PFSK-1 (cell line): ENCODE results near the gene SLC4A7. TPM values are rescaled to one million over a fixed set of nuclear protein-coding genes. Genes with fewer than 3 reads are reported as not detected.

Experiments
- FOXP2 ChIP-seq: optimal IDR thresholded peaks from 2 replicates; pipeline ENCODE3; 2011; ENCODE audit warnings: borderline replicate concordance, control low read depth, inconsistent platforms; ENCODE audit not compliant: insufficient read depth; ENCODE audit errors: extremely low read length, extremely low read depth
- POLR2AphosphoS5 ChIP-seq: IDR thresholded peaks from 2 replicates; pipeline ENCODE4 v1.6.1; 2012; ENCODE audit warnings: low read depth, mild to moderate bottlenecking, control low read depth, low read length, moderate library complexity
- REST ChIP-seq, 2 experiments: IDR thresholded peaks; 2 replicates each; pipeline versions ENCODE4 v1.6.1 to v1.8.0; 2011 to 2012; ENCODE audit warnings: low read depth in 2 of 2, low read length in 2 of 2, control low read depth in 1 of 2, inconsistent platforms in 1 of 2, mild to moderate bottlenecking in 1 of 2, moderate library complexity in 1 of 2; ENCODE audit not compliant: insufficient read depth in 1 of 2
- SIN3A ChIP-seq: IDR thresholded peaks from 2 replicates; pipeline ENCODE4 v1.6.1; 2012; ENCODE audit warnings: mild to moderate bottlenecking, low read length, moderate library complexity, borderline replicate concordance; ENCODE audit not compliant: insufficient read depth
- TAF1 ChIP-seq: IDR thresholded peaks from 2 replicates; pipeline ENCODE4 v1.6.1; 2012; ENCODE audit warnings: low read length, control low read depth, borderline replicate concordance; ENCODE audit not compliant: insufficient read depth
- polyA plus RNA-seq: library from polyadenylated mRNA; unstranded; fragments of >200 nt; gene quantifications from one replicate; pipeline ENCODE4 v1.2.1, GENCODE V29; 2012; ENCODE audit warnings: low read depth, missing spikeins; ENCODE audit not compliant: insufficient read length

Gene SLC4A7
- 10.5 TPM for polyA plus RNA-seq

- TF ChIP-seq FOXP2, result peak; percentile 65
- peak; percentile 85 for TF ChIP-seq POLR2AphosphoS5
- no peak for TF ChIP-seq REST (IDR thresholded peaks at IDR 0.05; ENCODE audit: insufficient read depth in 1 of 2, low read depth in 2 of 2, low read length in 2 of 2)
- TF ChIP-seq SIN3A, result no peak
- TF ChIP-seq TAF1, result peak; percentile 80; the same call in 1 of the 2 replicates
Measured at GRCh38 chr3:27484015-27484844, at the start of gene SLC4A7. Gene SLC4A7 (minus strand): TSS chr3:27484384. CDS start chr3:27484126, 258 bp downstream.

DNA sequence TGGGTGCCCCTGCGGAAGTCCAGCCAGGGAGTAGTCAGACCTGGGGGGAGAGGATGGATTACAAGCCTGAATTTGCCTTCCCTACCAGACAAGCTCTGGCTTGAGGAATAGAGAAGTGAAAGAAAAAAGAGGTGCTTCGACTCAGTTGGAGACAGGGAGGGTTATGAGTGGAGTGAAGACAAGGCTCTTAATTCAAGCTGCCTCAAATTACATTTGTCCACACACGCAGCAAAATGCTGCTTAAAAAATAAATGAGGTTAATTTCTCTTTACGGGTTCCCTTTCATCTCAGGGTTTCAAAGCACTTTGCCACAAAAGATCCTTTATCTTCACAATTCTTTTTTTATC is 49.0 kb upstream of the SLC4A7 start:
- no peak for TF ChIP-seq SIN3A
- no peak for TF ChIP-seq REST (IDR thresholded peaks at IDR 0.05; ENCODE audit: insufficient read depth in 1 of 2, low read depth in 2 of 2, low read length in 2 of 2)

DNA sequence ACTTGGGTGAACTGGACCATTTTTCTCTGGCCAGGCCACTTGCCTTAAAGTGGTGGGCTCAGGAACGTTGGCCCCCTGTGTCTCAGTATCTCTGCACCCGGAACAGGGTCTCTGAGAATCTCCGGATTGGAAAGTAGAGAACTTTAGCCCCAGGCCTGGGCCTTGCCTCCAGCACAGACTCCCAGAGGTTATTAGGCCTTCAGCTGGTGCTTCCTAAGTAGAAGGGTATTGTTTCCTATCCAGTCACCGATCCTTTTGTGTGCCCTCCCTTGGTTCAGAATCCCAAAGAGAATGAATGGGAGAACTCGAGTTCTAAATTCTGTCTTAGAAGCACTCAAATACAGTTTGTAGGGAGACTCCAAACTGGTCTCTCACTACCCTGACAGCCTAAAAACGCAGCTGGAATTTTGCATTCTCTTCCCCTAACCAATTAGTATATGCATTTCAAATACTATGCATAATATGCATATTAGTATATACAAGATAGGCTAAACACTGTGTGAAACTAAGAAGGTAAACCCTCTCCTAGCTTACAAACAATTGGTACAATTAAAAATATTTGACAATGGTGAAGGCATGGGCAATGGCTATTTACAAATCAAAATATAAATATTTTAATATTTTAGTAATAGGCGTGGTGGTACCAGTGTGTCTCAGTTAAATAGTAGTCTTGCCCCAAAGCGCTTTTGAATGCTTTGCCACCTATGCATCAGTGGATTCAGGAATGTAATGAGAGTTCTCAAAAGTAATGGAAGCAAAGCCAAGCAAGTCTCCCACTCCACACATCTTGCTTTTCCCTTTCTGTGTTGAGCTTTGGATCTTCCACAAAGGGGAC is 48.5 kb upstream of the SLC4A7 start:
- TF ChIP-seq FOXP2, result no peak
- TF ChIP-seq TAF1, result no peak
- no peak for TF ChIP-seq POLR2AphosphoS5
- no peak for TF ChIP-seq REST (IDR thresholded peaks at IDR 0.05; ENCODE audit: insufficient read depth in 1 of 2, low read depth in 2 of 2, low read length in 2 of 2)
- no peak for TF ChIP-seq SIN3A

- TF ChIP-seq POLR2AphosphoS5 (no peak), FOXP2 (no peak), SIN3A (no peak), TAF1 (no peak), REST (IDR thresholded peaks at IDR 0.05; ENCODE audit: insufficient read depth in 1 of 2, low read depth in 2 of 2, low read length in 2 of 2) (no peak)
Measured at GRCh38 chr3:27528791-27529190, 44.6 kb upstream of the SLC4A7 start.
